ENCODE data around the gene LGR6.
"Not testable (repeated sequence)": the region's sequence is repeated elsewhere in the genome, so short reads cannot be mapped to it uniquely, and the experiment has no call there.

The LGR6 gene

GRCh38 chr1:202351725-202352124 is 158.1 kb downstream of the LGR6 start:
- no peaks in the 10 kb centered on the region for H3K9me2 ChIP-seq (ENCODE audit: low read depth, low read length)
- peaks cover 20% of the 10 kb centered on the region for H3K4me1 ChIP-seq (ENCODE audit: insufficient read depth, low read length, severe bottlenecking)
- peaks cover 46% of the 10 kb centered on the region for H3K79me2 ChIP-seq (ENCODE audit: insufficient read depth, low read length)
- no peaks in the 10 kb centered on the region for H3K36me3 ChIP-seq (ENCODE audit: insufficient read depth, low read length)
- no peak for TF ChIP-seq EZH2 (IDR thresholded peaks at IDR 0.05; ENCODE audit: borderline replicate concordance, low read length)
- no peak for TF ChIP-seq CTCF (IDR thresholded peaks at IDR 0.05; ENCODE audit: low read length)
- no peaks in the 10 kb centered on the region for H3K9me3 ChIP-seq (ENCODE audit: low read length)
- no peaks in the 10 kb centered on the region for H3K27me3 ChIP-seq (ENCODE audit: insufficient read depth, low read length)
- H2AFZ ChIP-seq (ENCODE audit: low read length), result no peak overlapping the region
- H4K20me1 ChIP-seq (ENCODE audit: insufficient read depth, low read length), result no peaks in the 10 kb centered on the region
- no peaks in the 10 kb centered on the region for H3F3A ChIP-seq (ENCODE audit: insufficient read depth, low read length)
- H3K4me2 ChIP-seq (ENCODE audit: low read length), result no peak overlapping the region
- no peak overlapping the region for H3K9ac ChIP-seq (ENCODE audit: low read length)
- no peak overlapping the region for H3K27ac ChIP-seq (ENCODE audit: low read depth, low read length, poor library complexity, severe bottlenecking)
- no peak overlapping the region for H3K4me3 ChIP-seq (ENCODE audit: low read depth, low read length, poor library complexity, severe bottlenecking)

- H3K9me2 ChIP-seq (ENCODE audit: low read depth, low read length); H3F3A ChIP-seq (ENCODE audit: insufficient read depth, low read length); H3K4me2 ChIP-seq (ENCODE audit: low read length); H2AFZ ChIP-seq (ENCODE audit: low read length); H4K20me1 ChIP-seq (ENCODE audit: insufficient read depth, low read length); H3K36me3 ChIP-seq (ENCODE audit: insufficient read depth, low read length); H3K27ac ChIP-seq (ENCODE audit: low read depth, low read length, poor library complexity, severe bottlenecking); H3K9ac ChIP-seq (ENCODE audit: low read length); H3K4me3 ChIP-seq (ENCODE audit: low read depth, low read length, poor library complexity, severe bottlenecking); H3K27me3 ChIP-seq (ENCODE audit: insufficient read depth, low read length); H3K9me3 ChIP-seq (ENCODE audit: low read length): not testable (repeated sequence)
- peaks cover 48% of the 10 kb centered on the region for H3K79me2 ChIP-seq (ENCODE audit: insufficient read depth, low read length)
- H3K4me1 ChIP-seq (ENCODE audit: insufficient read depth, low read length, severe bottlenecking), result peaks cover 18% of the 10 kb centered on the region
Measured at GRCh38 chr1:202352583-202353197, 159.1 kb downstream of the LGR6 start.

- Histone ChIP-seq H3F3A (ENCODE audit: insufficient read depth, low read length) (no peaks in the 10 kb centered on the region), H3K4me2 (ENCODE audit: low read length) (no peak overlapping the region), H3K9me3 (ENCODE audit: low read length) (no peaks in the 10 kb centered on the region), H3K36me3 (ENCODE audit: insufficient read depth, low read length) (no peaks in the 10 kb centered on the region), H3K27me3 (ENCODE audit: insufficient read depth, low read length) (no peaks in the 10 kb centered on the region), H3K9me2 (ENCODE audit: low read depth, low read length) (no peaks in the 10 kb centered on the region), H3K4me1 (ENCODE audit: insufficient read depth, low read length, severe bottlenecking) (no peaks in the 10 kb centered on the region), H2AFZ (ENCODE audit: low read length) (no peak overlapping the region), H3K27ac (ENCODE audit: low read depth, low read length, poor library complexity, severe bottlenecking) (no peak overlapping the region), H3K4me3 (ENCODE audit: low read depth, low read length, poor library complexity, severe bottlenecking) (no peak overlapping the region), H4K20me1 (ENCODE audit: insufficient read depth, low read length) (no peaks in the 10 kb centered on the region), H3K9ac (ENCODE audit: low read length) (no peak overlapping the region), H3K79me2 (ENCODE audit: insufficient read depth, low read length) (peaks cover 37% of the 10 kb centered on the region)
- TF ChIP-seq EZH2 (IDR thresholded peaks at IDR 0.05; ENCODE audit: borderline replicate concordance, low read length) (no peak), CTCF (IDR thresholded peaks at IDR 0.05; ENCODE audit: low read length) (no peak)
Measured at GRCh38 chr1:202355944-202356553, 162.4 kb downstream of the LGR6 start.

GRCh38 chr1:202357506-202357905 is 163.9 kb downstream of the LGR6 start:
- Histone ChIP-seq H3F3A (ENCODE audit: insufficient read depth, low read length) (no peaks in the 10 kb centered on the region), H3K79me2 (ENCODE audit: insufficient read depth, low read length) (peaks cover 23% of the 10 kb centered on the region), H4K20me1 (ENCODE audit: insufficient read depth, low read length) (no peaks in the 10 kb centered on the region), H3K9me2 (ENCODE audit: low read depth, low read length) (no peaks in the 10 kb centered on the region), H3K4me3 (ENCODE audit: low read depth, low read length, poor library complexity, severe bottlenecking) (no peak overlapping the region), H3K9me3 (ENCODE audit: low read length) (no peaks in the 10 kb centered on the region), H2AFZ (ENCODE audit: low read length) (no peak overlapping the region), H3K4me1 (ENCODE audit: insufficient read depth, low read length, severe bottlenecking) (no peaks in the 10 kb centered on the region), H3K27me3 (ENCODE audit: insufficient read depth, low read length) (no peaks in the 10 kb centered on the region), H3K4me2 (ENCODE audit: low read length) (no peak overlapping the region), H3K36me3 (ENCODE audit: insufficient read depth, low read length) (no peaks in the 10 kb centered on the region), H3K9ac (ENCODE audit: low read length) (no peak overlapping the region), H3K27ac (ENCODE audit: low read depth, low read length, poor library complexity, severe bottlenecking) (no peak overlapping the region)
- TF ChIP-seq EZH2 (IDR thresholded peaks at IDR 0.05; ENCODE audit: borderline replicate concordance, low read length) (no peak), CTCF (IDR thresholded peaks at IDR 0.05; ENCODE audit: low read length) (no peak)

Measured in OCI-LY1 (cell line).